Measurements from ENCODE around the gene DUS1L.
A peak's percentile ranks its signal among the peaks of the same experiment; 100 is the strongest.

Gene DUS1L

GRCh38 chr17:82022310-82022980 lies 43.2 kb downstream of the DUS1L start, which contains the start of gene CENPX:
CENPX (minus strand) TSS chr17:82022878; CDS start chr17:82022861, 17 bp downstream.
- DNase-seq = no peak

GRCh38 chr17:82021900-82022309 lies 43.7 kb downstream of the DUS1L start:
- no peak for DNase-seq

- DNase-seq = peak; percentile 75
Measured at GRCh38 chr17:82021107-82021899, 44.3 kb downstream of the DUS1L start.

- DNase-seq = no peak
Measured at GRCh38 chr17:82020572-82021106, 45.0 kb downstream of the DUS1L start.

GRCh38 chr17:82019690-82020571 lies 45.7 kb downstream of the DUS1L start:
- peak; percentile 93 for DNase-seq

- no peak for DNase-seq
Measured at GRCh38 chr17:82018989-82019689, 46.5 kb downstream of the DUS1L start.

GRCh38 chr17:82018152-82018988 lies 47.2 kb downstream of the DUS1L start:
- DNase-seq = no peak

GRCh38 chr17:82017612-82018151 lies 47.9 kb downstream of the DUS1L start:
- no peak for DNase-seq

GRCh38 chr17:82016875-82017459 lies 48.6 kb downstream of the DUS1L start:
- no peak for DNase-seq

GRCh38 chr17:82016061-82016874 lies 49.3 kb downstream of the DUS1L start:
- DNase-seq = no peak

- DNase-seq = no peak
Measured at GRCh38 chr17:82015311-82015971, 50.2 kb downstream of the DUS1L start.

GRCh38 chr17:82014971-82015310 lies 50.7 kb downstream of the DUS1L start:
- DNase-seq = no peak

- no peak for DNase-seq
Measured at GRCh38 chr17:82014432-82014831, 51.2 kb downstream of the DUS1L start.

- DNase-seq = no peak
Measured at GRCh38 chr17:82013772-82014321, 51.8 kb downstream of the DUS1L start.

GRCh38 chr17:82013341-82013740 lies 52.3 kb downstream of the DUS1L start:
- DNase-seq = no peak

- DNase-seq = no peak
Measured at GRCh38 chr17:82012640-82013295, 52.8 kb downstream of the DUS1L start.

- no peak for DNase-seq
Measured at GRCh38 chr17:82012261-82012639, 53.4 kb downstream of the DUS1L start.

GRCh38 chr17:82011617-82012187 lies 53.9 kb downstream of the DUS1L start:
- DNase-seq = no peak

Measured in activated CD8-positive, alpha-beta memory T cell treated with anti-CD3 and anti-CD28 coated beads, Interleukin-2, amount 50 U/mL, for 48 hours (primary cell).